Measurements from ENCODE around the gene LAMP5. TPM values are rescaled to one million over a fixed set of nuclear protein-coding genes. Genes with fewer than 3 reads are reported as not detected.

The LAMP5 gene
- total RNA-seq, 1 donor from 2014 or later: 0.80 TPM

GRCh38 chr20:9485614-9486340 is 28.6 kb upstream of the LAMP5 start:
- Mint-ChIP-seq H3K27ac (ENCODE audit: unreplicated experiment) (no peak overlapping the region), H3K4me1 (ENCODE audit: unreplicated experiment) (no peaks in the 10 kb centered on the region), H3K36me3 (ENCODE audit: low read depth, unreplicated experiment) (no peaks in the 10 kb centered on the region), H3K27me3 (ENCODE audit: unreplicated experiment) (no peaks in the 10 kb centered on the region), H3K4me3 (ENCODE audit: unreplicated experiment) (no peak overlapping the region), H3K9me3 (ENCODE audit: unreplicated experiment) (no peaks in the 10 kb centered on the region)
- TF ChIP-seq CTCF (IDR thresholded peaks at IDR 0.05; ENCODE audit: unreplicated experiment): no peak
- DNase-seq (ENCODE audit: low spot score): no peak

- Mint-ChIP-seq H3K9me3 (ENCODE audit: unreplicated experiment) (no peaks in the 10 kb centered on the region), H3K27me3 (ENCODE audit: unreplicated experiment) (no peaks in the 10 kb centered on the region)
- no peak for TF ChIP-seq CTCF (IDR thresholded peaks at IDR 0.05; ENCODE audit: unreplicated experiment)
Observed at GRCh38 chr20:9487231-9487630, 27.2 kb upstream of the LAMP5 start.

GRCh38 chr20:9488063-9488462 is 26.3 kb upstream of the LAMP5 start:
- Mint-ChIP-seq H3K27ac (ENCODE audit: unreplicated experiment) (no peak overlapping the region), H3K9me3 (ENCODE audit: unreplicated experiment) (no peaks in the 10 kb centered on the region), H3K4me3 (ENCODE audit: unreplicated experiment) (no peak overlapping the region), H3K27me3 (ENCODE audit: unreplicated experiment) (no peaks in the 10 kb centered on the region), H3K36me3 (ENCODE audit: low read depth, unreplicated experiment) (no peaks in the 10 kb centered on the region), H3K4me1 (ENCODE audit: unreplicated experiment) (no peaks in the 10 kb centered on the region)
- TF ChIP-seq CTCF (IDR thresholded peaks at IDR 0.05; ENCODE audit: unreplicated experiment): no peak
- DNase-seq (ENCODE audit: low spot score): no peak

More at GRCh38 chr20:9487231-9487630, 27.2 kb upstream of the LAMP5 start:
- Mint-ChIP-seq H3K36me3 (ENCODE audit: low read depth, unreplicated experiment) (no peaks in the 10 kb centered on the region), H3K27ac (ENCODE audit: unreplicated experiment) (no peak overlapping the region), H3K4me3 (ENCODE audit: unreplicated experiment) (no peak overlapping the region), H3K4me1 (ENCODE audit: unreplicated experiment) (no peaks in the 10 kb centered on the region)
- no peak for DNase-seq (ENCODE audit: low spot score)

DNA sequence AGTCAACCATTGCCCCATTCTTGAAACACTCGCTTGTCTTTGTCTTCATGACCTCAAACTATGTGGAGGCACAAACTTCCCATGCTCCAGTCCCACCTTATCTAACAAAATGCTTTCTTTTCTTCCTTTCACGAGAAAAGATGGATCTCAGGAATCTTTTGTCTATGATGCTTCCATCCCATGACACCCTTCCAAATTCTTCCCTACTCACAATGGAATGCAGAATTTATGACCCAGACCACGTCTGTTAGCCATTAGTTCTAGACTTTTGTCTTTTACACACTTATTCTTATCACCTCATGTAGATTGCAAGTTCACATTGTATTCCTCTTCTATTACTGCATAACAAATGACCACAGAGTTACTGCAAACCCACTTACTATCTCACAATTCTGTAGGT is 24.2 kb upstream of the LAMP5 start:
- H3K4me3 Mint-ChIP-seq (ENCODE audit: unreplicated experiment): no peak overlapping the region
- TF ChIP-seq CTCF (IDR thresholded peaks at IDR 0.05; ENCODE audit: unreplicated experiment): no peak
- H3K4me1 Mint-ChIP-seq (ENCODE audit: unreplicated experiment): no peaks in the 10 kb centered on the region

DNA sequence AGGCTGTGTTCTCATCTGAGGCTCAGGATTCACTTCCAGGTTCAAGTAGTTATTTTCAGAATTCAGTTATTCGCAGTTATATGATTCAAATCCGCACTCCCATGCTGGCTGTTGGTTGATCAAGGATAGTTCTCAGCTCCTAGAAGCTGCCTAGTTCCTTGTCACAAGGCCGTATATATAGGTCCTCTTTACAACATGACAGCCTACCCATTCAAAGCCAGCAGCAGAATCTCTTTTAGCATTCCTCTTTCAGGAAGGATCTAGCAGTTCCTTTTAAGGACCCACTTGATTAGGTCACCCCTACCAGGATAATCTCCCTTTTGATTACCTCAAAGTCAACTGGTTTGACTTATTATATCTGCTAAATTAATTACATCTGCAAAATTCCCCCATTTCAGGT is 23.8 kb upstream of the LAMP5 start:
- TF ChIP-seq CTCF (IDR thresholded peaks at IDR 0.05; ENCODE audit: unreplicated experiment): no peak
- DNase-seq (ENCODE audit: low spot score): no peak
- H3K27ac Mint-ChIP-seq (ENCODE audit: unreplicated experiment): no peak overlapping the region
- no peaks in the 10 kb centered on the region for H3K36me3 Mint-ChIP-seq (ENCODE audit: low read depth, unreplicated experiment)
- no peaks in the 10 kb centered on the region for H3K9me3 Mint-ChIP-seq (ENCODE audit: unreplicated experiment)
- no peaks in the 10 kb centered on the region for H3K4me1 Mint-ChIP-seq (ENCODE audit: unreplicated experiment)
- no peak overlapping the region for H3K4me3 Mint-ChIP-seq (ENCODE audit: unreplicated experiment)
- no peaks in the 10 kb centered on the region for H3K27me3 Mint-ChIP-seq (ENCODE audit: unreplicated experiment)

More for the DNA sequence above, 24.2 kb upstream of the LAMP5 start:
- H3K36me3 Mint-ChIP-seq (ENCODE audit: low read depth, unreplicated experiment): no peaks in the 10 kb centered on the region
- no peak for DNase-seq (ENCODE audit: low spot score)
- H3K27ac Mint-ChIP-seq (ENCODE audit: unreplicated experiment): no peak overlapping the region
- H3K9me3 Mint-ChIP-seq (ENCODE audit: unreplicated experiment): no peaks in the 10 kb centered on the region
- H3K27me3 Mint-ChIP-seq (ENCODE audit: unreplicated experiment): no peaks in the 10 kb centered on the region
